ENCODE measurements around the gene OSMR. TPM values are rescaled to one million over a fixed set of nuclear protein-coding genes. Genes with fewer than 3 reads are reported as not detected.

OSMR gene
- polyA plus RNA-seq, 2 of the 4 experiments (the other 2 are of a cell fraction), result 58.5 to 92.4 TPM

- H3K4me2 ChIP-seq, result no peak overlapping the region
- ChIA-PET POLR2A (no interaction called here), CTCF (interaction anchor here (0.6 to 8.7 kb wide), 10 partner anchors 9 to 391 kb away, joined by 3 to 59 read pairs (median 4); no protein-coding TSS in a partner anchor)
- H3K9me3 ChIP-seq, result no peaks in the 10 kb centered on the region
- no peak overlapping the region for H3K27ac ChIP-seq
- WGBS (ENCODE audit: missing lambda C conversion rate), result 87% methylated on average over 4 of the region's 4 CpGs
- H3K4me1 ChIP-seq, result peaks cover 19% of the 10 kb centered on the region; the same call in 2 of the 3 replicates
- TF ChIP-seq PHF8 (IDR thresholded peaks at IDR 0.05; ENCODE audit: borderline replicate concordance, low read depth) (no peak), ATOH8 (CRISPR knock-in tag; IDR thresholded peaks at IDR 0.05; ENCODE audit: low read depth) (no peak), FOSL2 (IDR thresholded peaks at IDR 0.05) (no peak), FOSL2 (CRISPR knock-in tag; IDR thresholded peaks at IDR 0.05) (no peak), PBX3 (IDR thresholded peaks at IDR 0.05) (no peak), MAZ (IDR thresholded peaks at IDR 0.05; ENCODE audit: borderline replicate concordance, low read depth, low read length) (no peak), BCL3 (IDR thresholded peaks at IDR 0.05) (no peak), ESRRA (IDR thresholded peaks at IDR 0.05; ENCODE audit: borderline replicate concordance, low read length) (no peak), SREBF2 (IDR thresholded peaks at IDR 0.05) (no peak), EP300 (IDR thresholded peaks at IDR 0.05) (no peak), POLR2AphosphoS2 (conservative IDR thresholded peaks at IDR 0.05; ENCODE audit: low read length) (no peak), ZFP36 (IDR thresholded peaks at IDR 0.05; ENCODE audit: borderline replicate concordance, partially characterized antibody) (no peak), MAX (IDR thresholded peaks at IDR 0.05) (no peak), HOXB5 (CRISPR knock-in tag; IDR thresholded peaks at IDR 0.05) (no peak), CEBPB (IDR thresholded peaks at IDR 0.05) (no peak), NPAS2 (CRISPR knock-in tag; IDR thresholded peaks at IDR 0.05; ENCODE audit: borderline replicate concordance) (no peak), ZSCAN20 (CRISPR knock-in tag; IDR thresholded peaks at IDR 0.05) (no peak), E2F6 (IDR thresholded peaks at IDR 0.05; ENCODE audit: borderline replicate concordance, low read depth) (no peak)
- no peak for ATAC-seq
- no peak for FAIRE-seq
- DNase-seq (ENCODE audit: low read depth in 1 of 2, low spot score in 1 of 2), result no peak
- no peak overlapping the region for H3K4me3 ChIP-seq
Observed at GRCh38 chr5:38832810-38833209, 13.0 kb upstream of the OSMR start.

- Histone ChIP-seq H3K9me3 (no peaks in the 10 kb centered on the region), H3K27ac (no peak overlapping the region), H3K4me2 (no peak overlapping the region), H3K4me1 (peaks cover 12% of the 10 kb centered on the region; the same call in 2 of the 3 replicates), H3K4me3 (no peak overlapping the region)
- ATAC-seq, result no peak
- DNase-seq (ENCODE audit: low read depth in 1 of 2, low spot score in 1 of 2), result no peak
- FAIRE-seq, result no peak
- TF ChIP-seq MAZ (IDR thresholded peaks at IDR 0.05; ENCODE audit: borderline replicate concordance, low read depth, low read length), result no peak
- TF ChIP-seq KDM5A (IDR thresholded peaks at IDR 0.05), result no peak
- TF ChIP-seq HES2 (IDR thresholded peaks at IDR 0.05), result no peak
- TF ChIP-seq SMC3 (IDR thresholded peaks at IDR 0.05), result no peak
- no peak for TF ChIP-seq SREBF2 (IDR thresholded peaks at IDR 0.05)
- no peak for TF ChIP-seq TFCP2L1 (CRISPR knock-in tag; IDR thresholded peaks at IDR 0.05)
- TF ChIP-seq ZNF302 (CRISPR knock-in tag; IDR thresholded peaks at IDR 0.05), result no peak
- TF ChIP-seq FOXS1 (CRISPR knock-in tag; IDR thresholded peaks at IDR 0.05), result no peak
- no peak for TF ChIP-seq MAX (IDR thresholded peaks at IDR 0.05)
- no peak for TF ChIP-seq RAD21 (conservative IDR thresholded peaks at IDR 0.05 in 1 of 2, IDR thresholded peaks at IDR 0.05 in 1 of 2)
- ChIA-PET POLR2A (no interaction called here), CTCF (interaction anchor here (2.4 to 4.7 kb wide), 2 partner anchors 26 to 394 kb away, joined by 10 to 18 read pairs; no protein-coding TSS in a partner anchor)
- 86% methylated on average over 2 of the region's 2 CpGs for WGBS (ENCODE audit: missing lambda C conversion rate)
Observed at GRCh38 chr5:38835887-38836286, 9.9 kb upstream of the OSMR start.

All from A549 (cell line).